Measurements from ENCODE around the gene KMT2E. TPM values are rescaled to one million over a fixed set of nuclear protein-coding genes. Genes with fewer than 3 reads are reported as not detected.

The KMT2E gene
- total RNA-seq, 1 donor: 132 TPM

DNA sequence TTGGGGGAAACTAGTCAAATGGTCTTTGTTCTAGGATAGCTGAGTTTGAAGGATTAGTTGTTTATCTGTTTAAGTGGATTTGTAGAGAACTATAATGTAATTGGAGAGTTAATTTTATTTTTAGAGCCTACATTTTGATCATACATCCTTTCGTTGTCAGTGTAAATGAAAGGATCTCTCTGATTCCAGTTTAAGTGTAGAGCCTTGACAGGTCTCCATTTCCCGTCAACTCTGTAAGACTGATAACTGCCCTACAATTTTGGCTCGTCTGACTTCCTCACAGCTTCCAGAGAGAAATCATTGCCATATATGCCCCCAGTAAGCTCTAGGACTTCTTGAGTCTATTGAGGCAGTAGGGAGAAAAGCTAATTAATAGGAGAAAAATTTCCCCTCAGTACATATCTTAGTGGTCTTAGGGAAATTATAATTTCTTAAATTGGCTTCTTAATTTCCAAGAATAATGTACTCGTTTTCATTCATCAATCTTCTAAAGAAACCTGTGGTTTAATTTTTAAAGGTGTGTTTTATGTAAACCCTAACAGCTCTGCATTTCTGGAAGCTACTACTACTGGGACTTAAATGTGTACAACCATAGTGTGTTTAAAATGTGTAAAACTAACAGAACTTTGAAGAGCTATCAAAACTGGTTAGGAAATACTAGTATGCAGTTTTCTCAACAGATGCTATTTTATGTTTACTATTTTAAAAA is 3.8 kb downstream of the KMT2E start:
- H3K4me3 ChIP-seq (ENCODE audit: low read depth, low read length): peak overlapping the region; percentile 97
- DNase-seq (ENCODE audit: low read depth): no peak
- TF ChIP-seq, protein P1, sequence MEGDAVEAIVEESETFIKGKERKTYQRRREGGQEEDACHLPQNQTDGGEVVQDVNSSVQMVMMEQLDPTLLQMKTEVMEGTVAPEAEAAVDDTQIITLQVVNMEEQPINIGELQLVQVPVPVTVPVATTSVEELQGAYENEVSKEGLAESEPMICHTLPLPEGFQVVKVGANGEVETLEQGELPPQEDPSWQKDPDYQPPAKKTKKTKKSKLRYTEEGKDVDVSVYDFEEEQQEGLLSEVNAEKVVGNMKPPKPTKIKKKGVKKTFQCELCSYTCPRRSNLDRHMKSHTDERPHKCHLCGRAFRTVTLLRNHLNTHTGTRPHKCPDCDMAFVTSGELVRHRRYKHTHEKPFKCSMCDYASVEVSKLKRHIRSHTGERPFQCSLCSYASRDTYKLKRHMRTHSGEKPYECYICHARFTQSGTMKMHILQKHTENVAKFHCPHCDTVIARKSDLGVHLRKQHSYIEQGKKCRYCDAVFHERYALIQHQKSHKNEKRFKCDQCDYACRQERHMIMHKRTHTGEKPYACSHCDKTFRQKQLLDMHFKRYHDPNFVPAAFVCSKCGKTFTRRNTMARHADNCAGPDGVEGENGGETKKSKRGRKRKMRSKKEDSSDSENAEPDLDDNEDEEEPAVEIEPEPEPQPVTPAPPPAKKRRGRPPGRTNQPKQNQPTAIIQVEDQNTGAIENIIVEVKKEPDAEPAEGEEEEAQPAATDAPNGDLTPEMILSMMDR (IDR thresholded peaks at IDR 0.05; ENCODE audit: insufficient read depth, low read length): no peak

DNA sequence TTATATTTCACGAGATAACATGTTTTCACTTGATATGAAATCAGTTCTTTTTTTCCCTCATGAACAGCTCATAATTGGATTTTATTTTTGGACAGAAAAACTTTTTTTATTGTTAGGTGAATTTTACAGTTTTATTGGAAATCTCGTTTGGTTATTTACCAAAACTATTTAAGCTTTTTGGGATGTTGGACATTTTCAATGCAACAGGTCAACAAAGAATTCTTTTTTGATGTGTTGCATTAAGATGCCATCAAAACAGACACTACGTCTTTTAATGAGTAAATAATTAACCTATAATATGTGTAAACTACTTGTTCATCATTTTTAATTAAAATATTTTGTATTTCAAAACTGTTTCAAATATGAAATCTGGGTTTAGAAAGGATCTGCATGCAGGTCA is 5.3 kb downstream of the KMT2E start:
- TF ChIP-seq, protein P1 (IDR thresholded peaks at IDR 0.05; ENCODE audit: insufficient read depth, low read length): no peak
- H3K4me3 ChIP-seq (ENCODE audit: low read depth, low read length): no peak overlapping the region
- no peak for DNase-seq (ENCODE audit: low read depth)

DNA sequence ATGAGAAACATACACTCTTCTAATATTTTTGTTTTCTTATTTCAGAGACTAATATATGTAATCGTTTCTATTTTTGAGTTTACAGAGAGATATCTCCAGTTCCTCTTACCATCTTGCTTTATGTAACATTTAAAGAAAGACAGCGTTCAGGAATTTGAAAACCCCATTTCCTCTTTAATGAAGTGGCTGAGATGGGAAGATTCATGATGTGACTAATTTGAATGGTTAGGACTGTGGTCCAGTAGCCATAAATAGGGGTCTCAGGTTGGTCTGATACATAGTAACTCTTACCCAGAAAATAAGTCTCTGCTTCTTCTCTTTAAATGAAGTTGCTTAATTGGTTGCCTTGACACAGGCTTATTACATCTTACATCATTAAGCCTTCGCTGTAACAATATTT is 6.9 kb downstream of the KMT2E start:
- TF ChIP-seq, protein P1 (IDR thresholded peaks at IDR 0.05; ENCODE audit: insufficient read depth, low read length): no peak
- DNase-seq (ENCODE audit: low read depth): no peak
- H3K4me3 ChIP-seq (ENCODE audit: low read depth, low read length): no peak overlapping the region

DNA sequence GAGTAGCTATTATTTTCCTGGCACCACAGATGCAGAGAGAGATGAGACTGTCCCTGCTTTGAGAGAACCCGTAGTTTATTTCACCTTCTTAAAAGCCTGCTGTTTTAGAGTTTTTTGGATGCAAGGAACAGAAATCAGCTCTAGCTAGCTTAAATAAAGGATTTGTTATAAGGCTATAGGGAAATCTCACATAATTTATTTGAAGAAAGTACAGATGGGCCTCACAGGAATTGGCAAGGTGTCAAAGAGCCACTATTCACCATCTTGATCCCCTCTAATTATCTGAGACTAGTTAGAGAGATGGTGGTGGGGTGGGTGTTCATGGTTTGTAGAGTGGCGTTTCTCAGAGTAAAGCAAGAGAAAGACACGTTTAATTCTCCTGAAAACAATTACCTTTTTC is 7.3 kb downstream of the KMT2E start:
- no peak overlapping the region for H3K4me3 ChIP-seq (ENCODE audit: low read depth, low read length)

DNA sequence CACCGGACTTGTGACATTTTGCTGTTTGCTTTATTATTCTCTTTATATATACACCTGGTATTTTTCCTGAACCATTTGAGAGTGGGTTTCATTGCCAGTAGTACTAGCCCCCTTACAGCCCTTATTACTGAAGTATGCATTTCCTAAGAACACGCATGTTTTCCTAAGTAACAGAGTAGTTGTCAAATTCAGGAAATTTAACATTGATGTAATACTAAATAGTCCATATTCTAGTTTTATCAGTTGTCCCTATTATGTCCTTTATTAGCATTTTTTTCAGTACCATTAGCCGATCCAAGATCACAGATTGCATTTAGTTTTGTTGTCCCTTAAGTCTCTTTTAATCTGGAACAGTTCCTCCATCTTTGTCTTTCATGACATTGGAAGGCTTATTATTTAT is 8.0 kb downstream of the KMT2E start:
- TF ChIP-seq, protein P1 (IDR thresholded peaks at IDR 0.05; ENCODE audit: insufficient read depth, low read length): no peak
- no peak overlapping the region for H3K4me3 ChIP-seq (ENCODE audit: low read depth, low read length)
- no peak for DNase-seq (ENCODE audit: low read depth)

More for the DNA sequence above, 7.3 kb downstream of the KMT2E start:
- TF ChIP-seq, protein P1 (IDR thresholded peaks at IDR 0.05; ENCODE audit: insufficient read depth, low read length): no peak
- no peak for DNase-seq (ENCODE audit: low read depth)

DNA sequence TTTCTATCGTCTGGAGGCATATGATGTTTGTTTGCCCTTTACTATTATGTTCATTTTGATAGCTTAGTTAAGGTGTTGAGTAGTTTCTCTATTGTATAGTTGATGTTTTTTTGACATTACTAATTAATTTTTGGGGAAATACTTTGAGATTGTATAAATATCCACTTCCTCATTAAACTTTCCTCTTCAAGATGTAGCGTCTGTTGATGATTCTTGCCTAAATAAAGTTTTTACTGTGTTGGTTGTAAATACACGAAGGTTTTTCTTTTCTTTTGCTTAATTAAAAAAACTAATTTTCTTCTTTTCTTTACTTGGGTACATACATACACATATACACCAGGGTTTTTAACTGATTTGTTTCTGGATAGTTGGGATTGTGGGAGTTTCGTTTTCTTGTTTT is 8.5 kb downstream of the KMT2E start:
- no peak overlapping the region for H3K4me3 ChIP-seq (ENCODE audit: low read depth, low read length)
- TF ChIP-seq, protein P1 (IDR thresholded peaks at IDR 0.05; ENCODE audit: insufficient read depth, low read length): no peak
- no peak for DNase-seq (ENCODE audit: low read depth)

DNA sequence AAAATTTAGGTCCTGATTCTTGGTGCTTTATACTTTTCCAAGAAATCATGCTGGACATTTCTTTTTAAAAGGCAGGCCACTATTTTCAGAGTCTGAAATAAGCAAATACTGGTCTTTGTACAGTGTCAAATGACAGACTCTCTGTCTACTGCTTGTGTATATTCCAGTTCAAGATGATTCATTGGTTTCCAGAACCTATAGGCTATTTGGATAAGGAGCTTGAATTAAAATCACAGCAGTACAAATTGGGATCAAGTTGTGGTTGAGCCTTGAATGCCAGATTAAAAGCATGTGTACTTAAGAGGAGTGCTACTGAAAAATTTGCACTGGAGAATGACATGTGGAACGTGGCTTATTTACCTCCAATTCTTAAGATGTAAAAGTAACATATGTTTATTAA is 10.7 kb downstream of the KMT2E start:
- H3K4me3 ChIP-seq (ENCODE audit: low read depth, low read length): no peak overlapping the region
- peak; percentile 43 for DNase-seq (ENCODE audit: low read depth)
- TF ChIP-seq, protein P1 (IDR thresholded peaks at IDR 0.05; ENCODE audit: insufficient read depth, low read length): no peak

Data from fibroblast of the aortic adventitia (primary cell).